ENCODE measurements around the gene DDX42. TPM values are rescaled to one million over a fixed set of nuclear protein-coding genes. Genes with fewer than 3 reads are reported as not detected.

Gene DDX42
- total and polyA plus RNA-seq, 2 experiments from 2014 or later: 57.8 to 101 TPM

- H3K4me3 Mint-ChIP-seq: no peak overlapping the region
- no peak overlapping the region for H3K4me2 ChIP-seq
- H3K27me3 Mint-ChIP-seq (ENCODE audit: insufficient read depth, low read depth, poor library complexity): peaks cover 2% of the 10 kb centered on the region
- H3K36me3 Mint-ChIP-seq (ENCODE audit: low read depth): no peaks in the 10 kb centered on the region
- no peaks in the 10 kb centered on the region for H3K9me2 ChIP-seq (ENCODE audit: insufficient read depth)
- no peaks in the 10 kb centered on the region for H3K36me3 ChIP-seq (ENCODE audit: insufficient read depth)
- H3K79me2 ChIP-seq (replicated peaks; ENCODE audit: insufficient read depth): no peaks in the 10 kb centered on the region
- H4K20me1 ChIP-seq (replicated peaks; ENCODE audit: insufficient read depth): no peaks in the 10 kb centered on the region
- no peaks in the 10 kb centered on the region for H3K4me1 ChIP-seq (ENCODE audit: insufficient read depth)
- ATAC-seq: no peak
- no peaks in the 10 kb centered on the region for H3F3A ChIP-seq (replicated peaks; ENCODE audit: low read depth)
- no peak for DNase-seq (ENCODE audit: low spot score)
- TF ChIP-seq CREB1 (CRISPR knock-in tag; IDR thresholded peaks at IDR 0.05; ENCODE audit: low read depth) (no peak), ETS1 (IDR thresholded peaks at IDR 0.05) (no peak), JUNB (IDR thresholded peaks at IDR 0.05; ENCODE audit: unreplicated experiment) (no peak), ZNF114 (CRISPR knock-in tag; IDR thresholded peaks at IDR 0.05) (no peak), CTCF (conservative IDR thresholded peaks at IDR 0.05; ENCODE audit: low read depth in 2 of 2) (no peak), STAT1 (IDR thresholded peaks at IDR 0.05; ENCODE audit: unreplicated experiment) (no peak), POLR2AphosphoS5 (IDR thresholded peaks at IDR 0.05; ENCODE audit: low read depth) (no peak), NANOG (IDR thresholded peaks at IDR 0.05; ENCODE audit: borderline replicate concordance) (no peak), REST (IDR thresholded peaks at IDR 0.05; ENCODE audit: unreplicated experiment) (no peak), EZH2phosphoT487 (IDR thresholded peaks at IDR 0.05; ENCODE audit: unreplicated experiment) (no peak), ZNF331 (CRISPR knock-in tag; IDR thresholded peaks at IDR 0.05; ENCODE audit: low read depth) (no peak), EZH2 (IDR thresholded peaks at IDR 0.05; ENCODE audit: low read depth, unreplicated experiment) (no peak)
- TF ChIP-seq, protein P1, sequence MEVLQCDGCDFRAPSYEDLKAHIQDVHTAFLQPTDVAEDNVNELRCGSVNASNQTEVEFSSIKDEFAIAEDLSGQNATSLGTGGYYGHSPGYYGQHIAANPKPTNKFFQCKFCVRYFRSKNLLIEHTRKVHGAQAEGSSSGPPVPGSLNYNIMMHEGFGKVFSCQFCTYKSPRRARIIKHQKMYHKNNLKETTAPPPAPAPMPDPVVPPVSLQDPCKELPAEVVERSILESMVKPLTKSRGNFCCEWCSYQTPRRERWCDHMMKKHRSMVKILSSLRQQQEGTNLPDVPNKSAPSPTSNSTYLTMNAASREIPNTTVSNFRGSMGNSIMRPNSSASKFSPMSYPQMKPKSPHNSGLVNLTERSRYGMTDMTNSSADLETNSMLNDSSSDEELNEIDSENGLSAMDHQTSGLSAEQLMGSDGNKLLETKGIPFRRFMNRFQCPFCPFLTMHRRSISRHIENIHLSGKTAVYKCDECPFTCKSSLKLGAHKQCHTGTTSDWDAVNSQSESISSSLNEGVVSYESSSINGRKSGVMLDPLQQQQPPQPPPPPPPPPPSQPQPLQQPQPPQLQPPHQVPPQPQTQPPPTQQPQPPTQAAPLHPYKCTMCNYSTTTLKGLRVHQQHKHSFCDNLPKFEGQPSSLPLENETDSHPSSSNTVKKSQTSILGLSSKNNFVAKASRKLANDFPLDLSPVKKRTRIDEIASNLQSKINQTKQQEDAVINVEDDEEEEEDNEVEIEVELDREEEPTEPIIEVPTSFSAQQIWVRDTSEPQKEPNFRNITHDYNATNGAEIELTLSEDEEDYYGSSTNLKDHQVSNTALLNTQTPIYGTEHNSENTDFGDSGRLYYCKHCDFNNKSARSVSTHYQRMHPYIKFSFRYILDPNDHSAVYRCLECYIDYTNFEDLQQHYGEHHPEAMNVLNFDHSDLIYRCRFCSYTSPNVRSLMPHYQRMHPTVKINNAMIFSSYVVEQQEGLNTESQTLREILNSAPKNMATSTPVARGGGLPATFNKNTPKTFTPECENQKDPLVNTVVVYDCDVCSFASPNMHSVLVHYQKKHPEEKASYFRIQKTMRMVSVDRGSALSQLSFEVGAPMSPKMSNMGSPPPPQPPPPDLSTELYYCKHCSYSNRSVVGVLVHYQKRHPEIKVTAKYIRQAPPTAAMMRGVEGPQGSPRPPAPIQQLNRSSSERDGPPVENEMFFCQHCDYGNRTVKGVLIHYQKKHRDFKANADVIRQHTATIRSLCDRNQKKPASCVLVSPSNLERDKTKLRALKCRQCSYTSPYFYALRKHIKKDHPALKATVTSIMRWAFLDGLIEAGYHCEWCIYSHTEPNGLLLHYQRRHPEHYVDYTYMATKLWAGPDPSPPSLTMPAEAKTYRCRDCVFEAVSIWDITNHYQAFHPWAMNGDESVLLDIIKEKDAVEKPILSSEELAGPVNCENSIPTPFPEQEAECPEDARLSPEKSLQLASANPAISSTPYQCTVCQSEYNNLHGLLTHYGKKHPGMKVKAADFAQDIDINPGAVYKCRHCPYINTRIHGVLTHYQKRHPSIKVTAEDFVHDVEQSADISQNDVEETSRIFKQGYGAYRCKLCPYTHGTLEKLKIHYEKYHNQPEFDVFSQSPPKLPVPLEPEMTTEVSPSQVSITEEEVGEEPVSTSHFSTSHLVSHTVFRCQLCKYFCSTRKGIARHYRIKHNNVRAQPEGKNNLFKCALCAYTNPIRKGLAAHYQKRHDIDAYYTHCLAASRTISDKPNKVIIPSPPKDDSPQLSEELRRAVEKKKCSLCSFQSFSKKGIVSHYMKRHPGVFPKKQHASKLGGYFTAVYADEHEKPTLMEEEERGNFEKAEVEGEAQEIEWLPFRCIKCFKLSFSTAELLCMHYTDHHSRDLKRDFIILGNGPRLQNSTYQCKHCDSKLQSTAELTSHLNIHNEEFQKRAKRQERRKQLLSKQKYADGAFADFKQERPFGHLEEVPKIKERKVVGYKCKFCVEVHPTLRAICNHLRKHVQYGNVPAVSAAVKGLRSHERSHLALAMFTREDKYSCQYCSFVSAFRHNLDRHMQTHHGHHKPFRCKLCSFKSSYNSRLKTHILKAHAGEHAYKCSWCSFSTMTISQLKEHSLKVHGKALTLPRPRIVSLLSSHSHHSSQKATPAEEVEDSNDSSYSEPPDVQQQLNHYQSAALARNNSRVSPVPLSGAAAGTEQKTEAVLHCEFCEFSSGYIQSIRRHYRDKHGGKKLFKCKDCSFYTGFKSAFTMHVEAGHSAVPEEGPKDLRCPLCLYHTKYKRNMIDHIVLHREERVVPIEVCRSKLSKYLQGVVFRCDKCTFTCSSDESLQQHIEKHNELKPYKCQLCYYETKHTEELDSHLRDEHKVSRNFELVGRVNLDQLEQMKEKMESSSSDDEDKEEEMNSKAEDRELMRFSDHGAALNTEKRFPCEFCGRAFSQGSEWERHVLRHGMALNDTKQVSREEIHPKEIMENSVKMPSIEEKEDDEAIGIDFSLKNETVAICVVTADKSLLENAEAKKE (CRISPR knock-in tag; IDR thresholded peaks at IDR 0.05): no peak
- H2AFZ ChIP-seq: no peak overlapping the region
- H3K27me3 ChIP-seq (ENCODE audit: insufficient read depth): no peaks in the 10 kb centered on the region
- H3K27ac Mint-ChIP-seq: no peak overlapping the region
- H3K4me1 Mint-ChIP-seq: no peaks in the 10 kb centered on the region
- no peaks in the 10 kb centered on the region for H3K9me3 Mint-ChIP-seq
- no peak overlapping the region for H3K4me3 ChIP-seq
- no peak overlapping the region for H3K27ac ChIP-seq (ENCODE audit: low read depth)
Measured at GRCh38 chr17:63859257-63859656, 85.3 kb downstream of the DDX42 start.
